DMS53 treated with DMSO at 0.1 percent for 48 hours (cell line): ENCODE results near the gene ARAP1.
A peak's percentile ranks its signal among the peaks of the same experiment; 100 is the strongest.

Experiments
- DNase-seq: peaks from one replicate; lab custom pipeline; 2025; ENCODE audit not compliant: unreplicated experiment; lab: John Stamatoyannopoulos, UW

ARAP1 gene

GRCh38 chr11:72725724-72726028, 26.5 kb downstream of the ARAP1 start:
- DNase-seq: no peak

GRCh38 chr11:72724851-72725723, 27.1 kb downstream of the ARAP1 start:
- DNase-seq: peak; percentile 94

GRCh38 chr11:72724021-72724551, 28.1 kb downstream of the ARAP1 start:
- DNase-seq: no peak

- no peak for DNase-seq
Measured at GRCh38 chr11:72723508-72723907, 28.7 kb downstream of the ARAP1 start.

GRCh38 chr11:72722050-72722748, 30.0 kb downstream of the ARAP1 start:
- peak; percentile 100 for DNase-seq

GRCh38 chr11:72721689-72722049, 30.5 kb downstream of the ARAP1 start:
- no peak for DNase-seq

- no peak for DNase-seq
Measured at GRCh38 chr11:72721276-72721675, 30.9 kb downstream of the ARAP1 start.

GRCh38 chr11:72720784-72721183, 31.4 kb downstream of the ARAP1 start:
- DNase-seq: no peak

- no peak for DNase-seq
Measured at GRCh38 chr11:72720047-72720446, 32.2 kb downstream of the ARAP1 start.

GRCh38 chr11:72719551-72719950, 32.7 kb downstream of the ARAP1 start:
- DNase-seq: no peak

GRCh38 chr11:72719144-72719543, 33.1 kb downstream of the ARAP1 start:
- DNase-seq: no peak

- DNase-seq: no peak
Measured at GRCh38 chr11:72718101-72718501, 34.1 kb downstream of the ARAP1 start.

- no peak for DNase-seq
Measured at GRCh38 chr11:72716788-72717435, 35.3 kb downstream of the ARAP1 start.

- DNase-seq: no peak
Measured at GRCh38 chr11:72716290-72716689, 35.9 kb downstream of the ARAP1 start.

- no peak for DNase-seq
Measured at GRCh38 chr11:72712841-72713240, 39.4 kb downstream of the ARAP1 start.

- no peak for DNase-seq
Measured at GRCh38 chr11:72712168-72712751, 39.9 kb downstream of the ARAP1 start.

- no peak for DNase-seq
Measured at GRCh38 chr11:72711141-72711540, 41.1 kb downstream of the ARAP1 start.

- no peak for DNase-seq
Measured at GRCh38 chr11:72710278-72710677, 41.9 kb downstream of the ARAP1 start.

- DNase-seq: no peak
Measured at GRCh38 chr11:72709478-72710238, 42.5 kb downstream of the ARAP1 start.

GRCh38 chr11:72707032-72707431, 45.2 kb downstream of the ARAP1 start:
- DNase-seq: no peak

- no peak for DNase-seq
Measured at GRCh38 chr11:72706579-72706978, 45.6 kb downstream of the ARAP1 start.
